Right atrium auricular region (tissue), 2 donors: ENCODE measurements around the gene NME7. TPM values are rescaled to one million over a fixed set of nuclear protein-coding genes. Genes with fewer than 3 reads are reported as not detected.

Source experiments
- DNase-seq: peaks from one replicate; pipeline ENCODE4 v3.0.0-alpha.2; 2019; ENCODE audit warnings: low spot score
- H3K27ac ChIP-seq, 2 donors: fragments of 200-600 bp; sonication (generic); 1 replicate in 1 of 2; 2 replicates in 1 of 2; pipeline ENCODE4 v1.5.1; 2016 to 2019
- H3K27me3 ChIP-seq, 2 donors: fragments of 200-600 bp; sonication (generic); one replicate each; pipeline versions ENCODE4 v1.5.1 to v1.6.0; 2017 to 2019
- H3K36me3 ChIP-seq: fragments of 200-600 bp; sonication (generic); one replicate; pipeline ENCODE4 v1.5.1; 2016
- H3K4me1 ChIP-seq, 2 donors: fragments of 200-600 bp; sonication (generic); one replicate each; pipeline versions ENCODE4 v1.5.1 to v1.6.0; 2017 to 2019
- H3K4me3 ChIP-seq, 2 donors: fragments of 200-600 bp; sonication (generic); 1 replicate in 1 of 2; 2 replicates in 1 of 2; pipeline ENCODE4 v1.5.1; 2017 to 2019; ENCODE audit warnings: mild to moderate bottlenecking in 1 of 2, moderate library complexity in 1 of 2
- H3K9me3 ChIP-seq, 2 donors: fragments of 200-600 bp; sonication (generic); one replicate each; pipeline ENCODE4 v1.5.1; 2019
- CTCF ChIP-seq, 2 donors: fragments of 200-600 bp; sonication (generic); IDR thresholded peaks; one replicate each; pipeline ENCODE4 v1.5.1; 2019; ENCODE audit warnings: antibody characterized with exemption in 2 of 2
- total RNA-seq, 2 donors: library from RNA; depleted of rRNA; stranded (reverse); fragments of >200 nt; gene quantifications; one replicate each; pipeline ENCODE4 v1.1.0, GENCODE V29; 2016

NME7 gene
- total RNA-seq, 2 donors from 2014 or later: 9.1 to 10.4 TPM

- no peaks in the 10 kb centered on the region for H3K27me3 ChIP-seq
- no peak for DNase-seq
- H3K36me3 ChIP-seq: no peaks in the 10 kb centered on the region
- no peak overlapping the region for H3K27ac ChIP-seq
- no peaks in the 10 kb centered on the region for H3K9me3 ChIP-seq
- no peak for TF ChIP-seq CTCF (IDR thresholded peaks at IDR 0.05)
- no peak overlapping the region for H3K4me3 ChIP-seq
- H3K4me1 ChIP-seq: no peaks in the 10 kb centered on the region
Observed at GRCh38 chr1:169316556-169316955, 51.0 kb downstream of the NME7 start.

GRCh38 chr1:169312084-169312954 lies 55.3 kb downstream of the NME7 start:
- TF ChIP-seq CTCF (IDR thresholded peaks at IDR 0.05): no peak
- Histone ChIP-seq H3K4me3 (no peak overlapping the region), H3K9me3 (no peaks in the 10 kb centered on the region), H3K4me1 (no peaks in the 10 kb centered on the region), H3K27ac (no peak overlapping the region), H3K27me3 (no peaks in the 10 kb centered on the region), H3K36me3 (no peaks in the 10 kb centered on the region)
- no peak for DNase-seq

GRCh38 chr1:169309178-169310166 lies 58.1 kb downstream of the NME7 start:
- Histone ChIP-seq H3K36me3 (peaks cover 3% of the 10 kb centered on the region), H3K27me3 (no peaks in the 10 kb centered on the region), H3K27ac (no peak overlapping the region), H3K4me3 (no peak overlapping the region), H3K9me3 (no peaks in the 10 kb centered on the region), H3K4me1 (no peaks in the 10 kb centered on the region)
- no peak for DNase-seq
- TF ChIP-seq CTCF (IDR thresholded peaks at IDR 0.05): no peak

- H3K27me3 ChIP-seq: no peaks in the 10 kb centered on the region
- no peak overlapping the region for H3K27ac ChIP-seq
- H3K36me3 ChIP-seq: peaks cover 3% of the 10 kb centered on the region
- no peaks in the 10 kb centered on the region for H3K4me1 ChIP-seq
- no peak for TF ChIP-seq CTCF (IDR thresholded peaks at IDR 0.05)
- H3K4me3 ChIP-seq: no peak overlapping the region
- no peak for DNase-seq
- no peaks in the 10 kb centered on the region for H3K9me3 ChIP-seq
Observed at GRCh38 chr1:169308313-169309039, 59.1 kb downstream of the NME7 start.

GRCh38 chr1:169307176-169307575 lies 60.4 kb downstream of the NME7 start:
- Histone ChIP-seq H3K27ac (no peak overlapping the region), H3K4me3 (no peak overlapping the region), H3K36me3 (peaks cover 3% of the 10 kb centered on the region), H3K4me1 (no peaks in the 10 kb centered on the region), H3K27me3 (no peaks in the 10 kb centered on the region), H3K9me3 (no peaks in the 10 kb centered on the region)
- TF ChIP-seq CTCF (IDR thresholded peaks at IDR 0.05): no peak
- no peak for DNase-seq
